ENCODE data around the gene FOS.
"Not testable (repeated sequence)": the region's sequence is repeated elsewhere in the genome, so short reads cannot be mapped to it uniquely, and the experiment has no call there.

FOS gene

GRCh38 chr14:75298187-75298965 is 19.7 kb downstream of the FOS start:
- DNase-seq (ENCODE audit: low read depth, low spot score) = no peak
- no peak overlapping the region for H3K4me3 ChIP-seq (ENCODE audit: low read depth, low read length)
- ChIA-PET CTCF (interaction anchor here (0.8 to 18.0 kb wide), 15 partner anchors 10 to 210 kb away, joined by 3 to 518 read pairs (median 5); partner anchors contain the start of gene NEK9), POLR2A (interaction anchor here (0.9 kb wide), 1 partner anchor 19 kb away, joined by 3 read pairs; the partner anchor contains the start of gene FOS)
- TF ChIP-seq CTCF (IDR thresholded peaks at IDR 0.05; ENCODE audit: insufficient read depth, low read length, missing control alignments) = no peak

- TF ChIP-seq CTCF (IDR thresholded peaks at IDR 0.05; ENCODE audit: insufficient read depth, low read length, missing control alignments) = no peak
- DNase-seq (ENCODE audit: low read depth, low spot score) = no peak
- H3K4me3 ChIP-seq (ENCODE audit: low read depth, low read length) = no peak overlapping the region
- POLR2A ChIA-PET = no interaction called here
- CTCF ChIA-PET = interaction anchor here (0.6 to 18.0 kb wide), 10 partner anchors 9 to 210 kb away, joined by 3 to 518 read pairs (median 4); partner anchors contain the start of gene NEK9
Measured at GRCh38 chr14:75299059-75299458, 20.4 kb downstream of the FOS start.

GRCh38 chr14:75299576-75299975 is 20.9 kb downstream of the FOS start:
- TF ChIP-seq CTCF (IDR thresholded peaks at IDR 0.05; ENCODE audit: insufficient read depth, low read length, missing control alignments) = no peak
- ChIA-PET POLR2A (no interaction called here), CTCF (interaction anchor here (1.4 to 18.0 kb wide), 9 partner anchors 17 to 211 kb away, joined by 3 to 518 read pairs (median 5); partner anchors contain the start of gene NEK9)
- no peak for DNase-seq (ENCODE audit: low read depth, low spot score)
- H3K4me3 ChIP-seq (ENCODE audit: low read depth, low read length) = no peak overlapping the region

- ChIA-PET POLR2A (interaction anchor here (1.0 kb wide), 1 partner anchor 175 kb away, joined by 5 read pairs; the partner anchor contains the start of gene NEK9), CTCF (interaction anchor here (0.8 to 18.0 kb wide), 9 partner anchors 9 to 390 kb away, joined by 3 to 518 read pairs (median 5); partner anchors contain the start of gene NEK9)
- H3K4me3 ChIP-seq (ENCODE audit: low read depth, low read length) = no peak overlapping the region
- no peak for DNase-seq (ENCODE audit: low read depth, low spot score)
- no peak for TF ChIP-seq CTCF (IDR thresholded peaks at IDR 0.05; ENCODE audit: insufficient read depth, low read length, missing control alignments)
Measured at GRCh38 chr14:75301666-75302325, 23.2 kb downstream of the FOS start.

- ChIA-PET CTCF (interaction anchor here (0.6 to 18.0 kb wide), 22 partner anchors 8 to 441 kb away, joined by 3 to 518 read pairs (median 5); partner anchors contain the start of gene NEK9), POLR2A (no interaction called here)
- H3K4me3 ChIP-seq (ENCODE audit: low read depth, low read length) = no peak overlapping the region
- TF ChIP-seq CTCF (IDR thresholded peaks at IDR 0.05; ENCODE audit: insufficient read depth, low read length, missing control alignments) = peak; percentile 77
- no peak for DNase-seq (ENCODE audit: low read depth, low spot score)
Measured at GRCh38 chr14:75303381-75303789, 24.8 kb downstream of the FOS start.

GRCh38 chr14:75306410-75306809 is 27.8 kb downstream of the FOS start:
- CTCF ChIA-PET = interaction anchor here (0.8 to 18.0 kb wide), 17 partner anchors 8 to 348 kb away, joined by 3 to 518 read pairs (median 7); partner anchors contain the start of gene NEK9
- POLR2A ChIA-PET = interaction anchor here (0.6 kb wide), 1 partner anchor 182 kb away, joined by 3 read pairs; no protein-coding TSS in a partner anchor
- H3K4me3 ChIP-seq (ENCODE audit: low read depth, low read length); DNase-seq (ENCODE audit: low read depth, low spot score): not testable (repeated sequence)

Measured in AG04449 (cell line).